ENCODE data around the gene BDKRB2. TPM values are rescaled to one million over a fixed set of nuclear protein-coding genes. Genes with fewer than 3 reads are reported as not detected.

The BDKRB2 gene
- total and polyA plus RNA-seq, 2 experiments from 2014 or later = 12.4 to 14.4 TPM

GRCh38 chr14:96225745-96226151 is 21.1 kb downstream of the BDKRB2 start:
- no peaks in the 10 kb centered on the region for H3K27me3 ChIP-seq (replicated peaks; ENCODE audit: insufficient read depth)
- H3K9ac ChIP-seq = peak overlapping the region; percentile 3; the same call in 1 of the 2 replicates
- DNase-seq = peak; percentile 74
- whole genome bisulfite sequencing, 2 experiments (ENCODE audit: low coverage in 1 of 2, low lambda C conversion rate in 2 of 2, missing lambda C conversion rate in 2 of 2) = 30 to 38% methylated on average over 5 of the region's 5 CpGs
- in situ Hi-C loops (cut with MboI) = no loop called here
- no peaks in the 10 kb centered on the region for H3K36me3 ChIP-seq (ENCODE audit: low read depth)
- no peak overlapping the region for H3K4me3 ChIP-seq
- peaks cover 15% of the 10 kb centered on the region for H3K4me1 ChIP-seq (ENCODE audit: insufficient read depth)
- H3K9me3 ChIP-seq (ENCODE audit: low read depth) = no peaks in the 10 kb centered on the region
- H3K9me2 ChIP-seq (ENCODE audit: insufficient read depth) = no peaks in the 10 kb centered on the region
- no peaks in the 10 kb centered on the region for H3K79me2 ChIP-seq (ENCODE audit: insufficient read depth)
- H3K27ac ChIP-seq = peak overlapping the region; percentile 36
- H3K4me2 ChIP-seq (ENCODE audit: unreplicated experiment) = no peak overlapping the region
- no peak for TF ChIP-seq EZH2 (IDR thresholded peaks at IDR 0.05; ENCODE audit: insufficient read depth, poor library complexity, severe bottlenecking)
- no peak for TF ChIP-seq EZH2phosphoT487 (IDR thresholded peaks at IDR 0.05; ENCODE audit: insufficient read depth, low read depth)
- peak overlapping the region; percentile 22; the same call in 1 of the 2 replicates for H2AFZ ChIP-seq
- H3F3A ChIP-seq (ENCODE audit: insufficient read depth) = no peaks in the 10 kb centered on the region
- no peaks in the 10 kb centered on the region for H4K20me1 ChIP-seq (ENCODE audit: insufficient read depth)

- no peak for TF ChIP-seq EZH2 (IDR thresholded peaks at IDR 0.05; ENCODE audit: insufficient read depth, poor library complexity, severe bottlenecking)
- TF ChIP-seq EZH2phosphoT487 (IDR thresholded peaks at IDR 0.05; ENCODE audit: insufficient read depth, low read depth) = no peak
- no peaks in the 10 kb centered on the region for H3K9me3 ChIP-seq (ENCODE audit: low read depth)
- in situ Hi-C loops (cut with MboI) = no loop called here
- no peak overlapping the region for H3K9ac ChIP-seq
- H3K4me3 ChIP-seq = no peak overlapping the region
- H2AFZ ChIP-seq = no peak overlapping the region
- no peak for DNase-seq
- no peaks in the 10 kb centered on the region for H3K9me2 ChIP-seq (ENCODE audit: insufficient read depth)
- 84 to 91% methylated on average over 7 of the region's 7 CpGs for WGBS, 2 experiments (ENCODE audit: low coverage in 1 of 2, low lambda C conversion rate in 2 of 2, missing lambda C conversion rate in 2 of 2)
- H3K27me3 ChIP-seq (replicated peaks; ENCODE audit: insufficient read depth) = no peaks in the 10 kb centered on the region
- H3K4me1 ChIP-seq (ENCODE audit: insufficient read depth) = peaks cover 15% of the 10 kb centered on the region
- H3F3A ChIP-seq (ENCODE audit: insufficient read depth) = no peaks in the 10 kb centered on the region
- H3K27ac ChIP-seq = no peak overlapping the region
- no peaks in the 10 kb centered on the region for H4K20me1 ChIP-seq (ENCODE audit: insufficient read depth)
- no peaks in the 10 kb centered on the region for H3K79me2 ChIP-seq (ENCODE audit: insufficient read depth)
- no peak overlapping the region for H3K4me2 ChIP-seq (ENCODE audit: unreplicated experiment)
- H3K36me3 ChIP-seq (ENCODE audit: low read depth) = no peaks in the 10 kb centered on the region
Measured at GRCh38 chr14:96227428-96227827, 22.8 kb downstream of the BDKRB2 start.

- H3K27ac ChIP-seq = no peak overlapping the region
- H3K4me1 ChIP-seq (ENCODE audit: insufficient read depth) = peaks cover 15% of the 10 kb centered on the region
- H3K79me2 ChIP-seq (ENCODE audit: insufficient read depth) = no peaks in the 10 kb centered on the region
- no peak overlapping the region for H2AFZ ChIP-seq
- no peak for TF ChIP-seq EZH2 (IDR thresholded peaks at IDR 0.05; ENCODE audit: insufficient read depth, poor library complexity, severe bottlenecking)
- no peak for TF ChIP-seq EZH2phosphoT487 (IDR thresholded peaks at IDR 0.05; ENCODE audit: insufficient read depth, low read depth)
- H3K4me2 ChIP-seq (ENCODE audit: unreplicated experiment) = no peak overlapping the region
- H3F3A ChIP-seq (ENCODE audit: insufficient read depth) = no peaks in the 10 kb centered on the region
- no peaks in the 10 kb centered on the region for H3K36me3 ChIP-seq (ENCODE audit: low read depth)
- no peak overlapping the region for H3K4me3 ChIP-seq
- H3K9me2 ChIP-seq (ENCODE audit: insufficient read depth) = no peaks in the 10 kb centered on the region
- in situ Hi-C loops (cut with MboI) = no loop called here
- no peak overlapping the region for H3K9ac ChIP-seq
- H3K27me3 ChIP-seq (replicated peaks; ENCODE audit: insufficient read depth) = no peaks in the 10 kb centered on the region
- DNase-seq = no peak
- WGBS, 2 experiments (ENCODE audit: low coverage in 1 of 2, low lambda C conversion rate in 2 of 2, missing lambda C conversion rate in 2 of 2) = 92 to 94% methylated on average over 6 of the region's 6 CpGs
- no peaks in the 10 kb centered on the region for H4K20me1 ChIP-seq (ENCODE audit: insufficient read depth)
- H3K9me3 ChIP-seq (ENCODE audit: low read depth) = no peaks in the 10 kb centered on the region
Measured at GRCh38 chr14:96229315-96229714, 24.7 kb downstream of the BDKRB2 start.

GRCh38 chr14:96231056-96231455 is 26.4 kb downstream of the BDKRB2 start:
- in situ Hi-C loops (cut with MboI) = no loop called here
- Histone ChIP-seq H3K9ac (no peak overlapping the region), H3K4me1 (ENCODE audit: insufficient read depth) (peaks cover 3% of the 10 kb centered on the region), H2AFZ (no peak overlapping the region), H3K9me2 (ENCODE audit: insufficient read depth) (no peaks in the 10 kb centered on the region), H3K27me3 (replicated peaks; ENCODE audit: insufficient read depth) (no peaks in the 10 kb centered on the region), H3K79me2 (ENCODE audit: insufficient read depth) (no peaks in the 10 kb centered on the region), H4K20me1 (ENCODE audit: insufficient read depth) (no peaks in the 10 kb centered on the region), H3K4me3 (no peak overlapping the region), H3K9me3 (ENCODE audit: low read depth) (no peaks in the 10 kb centered on the region), H3K27ac (no peak overlapping the region), H3K4me2 (ENCODE audit: unreplicated experiment) (no peak overlapping the region), H3K36me3 (ENCODE audit: low read depth) (no peaks in the 10 kb centered on the region), H3F3A (ENCODE audit: insufficient read depth) (no peaks in the 10 kb centered on the region)
- no peak for TF ChIP-seq EZH2phosphoT487 (IDR thresholded peaks at IDR 0.05; ENCODE audit: insufficient read depth, low read depth)
- no peak for TF ChIP-seq EZH2 (IDR thresholded peaks at IDR 0.05; ENCODE audit: insufficient read depth, poor library complexity, severe bottlenecking)
- DNase-seq = no peak
- WGBS, 2 experiments (ENCODE audit: low coverage in 1 of 2, low lambda C conversion rate in 2 of 2, missing lambda C conversion rate in 2 of 2) = 94 to 97% methylated on average over 4 of the region's 4 CpGs

Measured in GM23248 (cell line).